Natural killer cell (primary cell): ENCODE measurements around the gene ANKRD31. TPM values are rescaled to one million over a fixed set of nuclear protein-coding genes. Genes with fewer than 3 reads are reported as not detected.

ENCODE experiments used
- ATAC-seq, 3 donors: fragments of 150-1000 bp in 2 of 3; fragments of 200-7000 bp in 1 of 3; cut with Tn5 transposase; 1 replicate in 1 of 3; 2 replicates in 2 of 3; pipeline ENCODE4 v1.10.0; 2021; ENCODE audit warnings: mild to moderate bottlenecking in 2 of 3, moderate library complexity in 2 of 3
- DNase-seq, 2 donors: peaks; one replicate each; pipeline versions ENCODE4 v3.0.0 to v3.0.0-alpha.2; 2013 to 2021; ENCODE audit warnings: mixed read lengths in 1 of 2
- H3K27ac ChIP-seq: one replicate; pipeline ENCODE4 v1.5.1; 2013; ENCODE audit warnings: mild to moderate bottlenecking, low read length
- H3K27me3 ChIP-seq: one replicate; pipeline ENCODE4 v1.6.1; 2013; ENCODE audit warnings: low read length; ENCODE audit not compliant: control insufficient read depth, insufficient read depth
- H3K36me3 ChIP-seq: one replicate; pipeline ENCODE4 v1.6.1; 2013; ENCODE audit warnings: low read length; ENCODE audit not compliant: control insufficient read depth, insufficient read depth
- H3K4me1 ChIP-seq: one replicate; pipeline ENCODE4 v1.6.1; 2013; ENCODE audit warnings: low read length; ENCODE audit not compliant: control insufficient read depth, insufficient read depth
- H3K4me3 ChIP-seq: one replicate; pipeline ENCODE4 v1.5.1; 2013; ENCODE audit warnings: low read length
- H3K9me3 ChIP-seq: one replicate; pipeline ENCODE4 v1.6.1; 2013; ENCODE audit warnings: low read length; ENCODE audit not compliant: control insufficient read depth, insufficient read depth
- H3K27ac Mint-ChIP-seq, 2 donors: one replicate each; pipeline ENCODE4 v1.8.0; 2022; ENCODE audit warnings: mild to moderate bottlenecking in 2 of 2, mixed read lengths in 2 of 2, moderate library complexity in 1 of 2
- H3K27me3 Mint-ChIP-seq, 2 donors: one replicate each; pipeline ENCODE4 v1.8.0; 2022; ENCODE audit warnings: low read depth in 2 of 2, mixed read lengths in 2 of 2
- H3K36me3 Mint-ChIP-seq: one replicate; pipeline ENCODE4 v1.8.0; 2022; ENCODE audit warnings: mixed read lengths
- H3K4me1 Mint-ChIP-seq, 2 donors: one replicate each; pipeline ENCODE4 v1.8.0; 2022; ENCODE audit warnings: mixed read lengths in 2 of 2
- H3K4me3 Mint-ChIP-seq: one replicate; pipeline ENCODE4 v1.8.0; 2022; ENCODE audit warnings: mild to moderate bottlenecking, moderate library complexity, mixed read lengths
- H3K9me3 Mint-ChIP-seq, 2 donors: one replicate each; pipeline ENCODE4 v1.8.0; 2022; ENCODE audit warnings: mixed read lengths in 2 of 2
- WGBS: methylation state at CpG from one replicate; pipeline ENCODE4 v1.1.7; 2013; ENCODE audit warnings: missing lambda C conversion rate; ENCODE audit not compliant: insufficient coverage; 5-methylcytosine and 5-hydroxymethylcytosine counted together
- intact Hi-C: fragments of 100-400 bp; cut with micrococcal nuclease; formaldehyde crosslinking; loops from one replicate; pipeline ENCODE4 v1.14.2; 2022
- total RNA-seq, 4 donors: library from RNA; stranded (reverse); fragments of 120-200 nt in 1 of 4; gene quantifications; one replicate each; pipeline versions ENCODE4 v1.2.3 to v1.2.4, GENCODE V29; 2013 to 2022
- TF ChIP-seq, protein P1 (sequence below): fragments of 200-600 bp; IDR thresholded peaks from one replicate; pipeline ENCODE4 v1.8.0; 2022; ENCODE audit warnings: antibody characterized with exemption

Gene ANKRD31
- total RNA-seq, 3 donors from 2014 or later (not counting 1 experiment from before 2014, with no cell fraction given): 0.09 to 0.15 (median 0.12) TPM

DNA sequence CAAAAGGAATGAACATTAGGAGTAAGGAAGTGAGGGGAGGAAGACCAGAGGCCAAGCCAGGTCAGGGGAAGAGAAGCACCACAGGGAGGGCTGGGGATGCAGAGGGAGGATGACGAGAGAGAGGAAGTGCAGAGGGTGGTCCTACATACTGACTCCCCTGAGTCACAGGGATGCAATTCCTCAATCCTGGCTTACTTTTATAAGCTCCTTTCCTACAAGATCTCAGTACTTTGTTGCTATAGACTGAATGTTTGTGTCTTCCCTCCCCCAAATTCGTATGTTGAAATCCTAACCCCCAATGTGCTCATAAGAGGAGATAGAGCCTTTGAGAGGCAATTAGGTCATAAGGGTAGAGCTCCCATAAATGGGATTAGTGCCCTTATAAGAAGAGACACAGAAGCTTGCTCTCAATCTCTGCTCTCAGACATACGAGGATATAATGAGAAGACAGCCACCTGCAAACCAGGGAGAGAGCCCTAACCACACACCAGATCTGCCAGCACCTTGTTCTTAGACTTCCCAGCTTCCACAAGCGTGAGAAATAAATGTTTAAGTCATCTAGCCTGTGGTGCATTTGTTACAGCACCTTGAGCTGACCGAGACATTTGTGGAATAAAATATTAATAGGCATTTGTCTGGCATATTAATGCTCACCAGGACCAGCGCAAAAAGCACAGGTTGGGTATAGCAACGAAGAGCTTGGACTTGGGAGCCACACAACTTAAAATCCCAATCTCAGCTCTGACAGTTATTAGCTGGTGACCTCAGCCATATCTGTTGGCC lies 217.7 kb downstream of the ANKRD31 start:
- Mint-ChIP-seq H3K27me3 (peaks cover 4 to 15% of the 10 kb centered on the region in 2 donors), H3K9me3 (no peaks in the 10 kb centered on the region), H3K4me1 (peaks cover 13% of the 10 kb centered on the region in 2 donors), H3K36me3 (no peaks in the 10 kb centered on the region), H3K4me3 (no peak overlapping the region), H3K27ac (no peak overlapping the region)
- ATAC-seq (no peak), DNase-seq (no peak)
- Histone ChIP-seq H3K27ac (no peak overlapping the region), H3K4me1 (peaks cover 4% of the 10 kb centered on the region), H3K4me3 (no peak overlapping the region), H3K27me3 (no peaks in the 10 kb centered on the region), H3K36me3 (no peaks in the 10 kb centered on the region), H3K9me3 (no peaks in the 10 kb centered on the region)
- 77% methylated on average over 6 of the region's 7 CpGs for WGBS
- TF ChIP-seq, protein P1, sequence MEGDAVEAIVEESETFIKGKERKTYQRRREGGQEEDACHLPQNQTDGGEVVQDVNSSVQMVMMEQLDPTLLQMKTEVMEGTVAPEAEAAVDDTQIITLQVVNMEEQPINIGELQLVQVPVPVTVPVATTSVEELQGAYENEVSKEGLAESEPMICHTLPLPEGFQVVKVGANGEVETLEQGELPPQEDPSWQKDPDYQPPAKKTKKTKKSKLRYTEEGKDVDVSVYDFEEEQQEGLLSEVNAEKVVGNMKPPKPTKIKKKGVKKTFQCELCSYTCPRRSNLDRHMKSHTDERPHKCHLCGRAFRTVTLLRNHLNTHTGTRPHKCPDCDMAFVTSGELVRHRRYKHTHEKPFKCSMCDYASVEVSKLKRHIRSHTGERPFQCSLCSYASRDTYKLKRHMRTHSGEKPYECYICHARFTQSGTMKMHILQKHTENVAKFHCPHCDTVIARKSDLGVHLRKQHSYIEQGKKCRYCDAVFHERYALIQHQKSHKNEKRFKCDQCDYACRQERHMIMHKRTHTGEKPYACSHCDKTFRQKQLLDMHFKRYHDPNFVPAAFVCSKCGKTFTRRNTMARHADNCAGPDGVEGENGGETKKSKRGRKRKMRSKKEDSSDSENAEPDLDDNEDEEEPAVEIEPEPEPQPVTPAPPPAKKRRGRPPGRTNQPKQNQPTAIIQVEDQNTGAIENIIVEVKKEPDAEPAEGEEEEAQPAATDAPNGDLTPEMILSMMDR: no peak
- intact Hi-C loops: no loop called here

Other genes with a start within 250 kb of the ANKRD31 start
- gene GCNT4, start 184.3 kb downstream of the ANKRD31 start, total RNA-seq: 1 to 10 TPM in 1 of 3 donors, under 1 TPM in 2; 0.25 to 2.0 (median 0.52) TPM
- 10 to 100 TPM; 44.2 to 89.5 (median 62.6) TPM for gene HMGCR, start 100.3 kb upstream of the ANKRD31 start, total RNA-seq